CD14-positive monocyte (primary cell): ENCODE data around the gene MAP4K3. TPM values are rescaled to one million over a fixed set of nuclear protein-coding genes. Genes with fewer than 3 reads are reported as not detected.

Experiments used
- DNase-seq, 3 donors: peaks; one replicate each; pipeline ENCODE4 v3.0.0-alpha.2; 2011 to 2022
- H2AFZ ChIP-seq: 2 replicates; pipeline ENCODE4 v1.6.0; 2012; ENCODE audit warnings: mild to moderate bottlenecking, low read depth, low read length, inconsistent platforms; ENCODE audit not compliant: insufficient read depth, poor library complexity, severe bottlenecking
- H3K27ac ChIP-seq, 2 donors: 1 replicate in 1 of 2; 2 replicates in 1 of 2; pipeline ENCODE4 v1.5.1; 2012 to 2013; ENCODE audit warnings: low read length in 2 of 2, control low read depth in 1 of 2, inconsistent platforms in 1 of 2, low read depth in 1 of 2, mild to moderate bottlenecking in 1 of 2
- H3K27me3 ChIP-seq, 2 donors: one replicate each; pipeline versions ENCODE4 v1.6.0 to v1.6.1; 2011 to 2013; ENCODE audit warnings: low read length in 2 of 2; ENCODE audit not compliant: control insufficient read depth in 2 of 2, insufficient read depth in 2 of 2
- H3K36me3 ChIP-seq, 2 donors: replicated peaks in 1 of 2; 1 replicate in 1 of 2; 2 replicates in 1 of 2; pipeline versions ENCODE4 v1.5.1 to v1.6.1; 2012 to 2013; ENCODE audit warnings: low read length in 2 of 2, control low read depth in 1 of 2, inconsistent platforms in 1 of 2, mild to moderate bottlenecking in 1 of 2; ENCODE audit not compliant: insufficient read depth in 2 of 2, control insufficient read depth in 1 of 2
- H3K4me1 ChIP-seq, 2 donors: 1 replicate in 1 of 2; 2 replicates in 1 of 2; pipeline versions ENCODE4 v1.5.1 to v1.6.1; 2012 to 2013; ENCODE audit warnings: low read length in 2 of 2, control low read depth in 1 of 2, inconsistent platforms in 1 of 2, mild to moderate bottlenecking in 1 of 2, moderate library complexity in 1 of 2; ENCODE audit not compliant: insufficient read depth in 2 of 2, control insufficient read depth in 1 of 2
- H3K4me2 ChIP-seq: replicated peaks from 2 replicates; pipeline ENCODE3; 2012; ENCODE audit warnings: low read length, moderate library complexity, mild to moderate bottlenecking; ENCODE audit not compliant: poor library complexity, severe bottlenecking; ENCODE audit errors: extremely low read depth
- H3K4me3 ChIP-seq, 3 experiments: fragments of 200-600 bp in 1 of 3; sonication (generic) in 1 of 3; replicated peaks in 1 of 3; 1 replicate in 2 of 3; 2 replicates in 1 of 3; pipeline ENCODE4 v1.5.1; 2011 to 2013; ENCODE audit warnings: low read length in 3 of 3, mild to moderate bottlenecking in 3 of 3, control low read depth in 2 of 3, low read depth in 2 of 3, inconsistent platforms in 1 of 3, moderate library complexity in 1 of 3
- H3K79me2 ChIP-seq: 2 replicates; pipeline ENCODE4 v1.6.0; 2012; ENCODE audit warnings: mild to moderate bottlenecking, control low read depth, inconsistent platforms, low read length, moderate library complexity; ENCODE audit not compliant: insufficient read depth
- H3K9ac ChIP-seq: 2 replicates; pipeline ENCODE4 v1.6.0; 2017; ENCODE audit warnings: low read length, mild to moderate bottlenecking; ENCODE audit not compliant: insufficient read depth, poor library complexity, severe bottlenecking
- H3K9me3 ChIP-seq, 2 donors: replicated peaks in 1 of 2; 1 replicate in 1 of 2; 2 replicates in 1 of 2; pipeline versions ENCODE4 v1.5.1 to v1.6.1; 2012 to 2013; ENCODE audit warnings: low read length in 2 of 2, control low read depth in 1 of 2; ENCODE audit not compliant: control insufficient read depth in 1 of 2, insufficient read depth in 1 of 2
- H4K20me1 ChIP-seq: 2 replicates; pipeline ENCODE4 v1.6.0; 2012; ENCODE audit warnings: mild to moderate bottlenecking, low read length, control low read depth, moderate library complexity; ENCODE audit not compliant: insufficient read depth
- H3K27ac Mint-ChIP-seq, 7 donors: one replicate each; pipeline ENCODE4 v1.8.0; 2020; ENCODE audit warnings: mild to moderate bottlenecking in 7 of 7, mixed read lengths in 7 of 7, moderate library complexity in 6 of 7, inconsistent platforms in 2 of 7
- H3K27me3 Mint-ChIP-seq, 3 donors: one replicate each; pipeline ENCODE4 v1.8.0; 2021 to 2022; ENCODE audit warnings: low read depth in 3 of 3, mild to moderate bottlenecking in 3 of 3, mixed read lengths in 3 of 3, moderate library complexity in 3 of 3, inconsistent platforms in 1 of 3
- H3K36me3 Mint-ChIP-seq, 2 donors: one replicate each; pipeline ENCODE4 v1.8.0; 2020; ENCODE audit warnings: mixed read lengths in 2 of 2, inconsistent platforms in 1 of 2, mild to moderate bottlenecking in 1 of 2
- H3K4me1 Mint-ChIP-seq: one replicate; pipeline ENCODE4 v1.8.0; 2020; ENCODE audit warnings: mild to moderate bottlenecking, mixed read lengths
- H3K4me3 Mint-ChIP-seq, 2 donors: one replicate each; pipeline ENCODE4 v1.8.0; 2020; ENCODE audit warnings: mild to moderate bottlenecking in 2 of 2, mixed read lengths in 2 of 2, moderate library complexity in 1 of 2
- H3K9me3 Mint-ChIP-seq, 7 donors: one replicate each; pipeline ENCODE4 v1.8.0; 2020 to 2022; ENCODE audit warnings: mixed read lengths in 7 of 7, mild to moderate bottlenecking in 6 of 7, moderate library complexity in 6 of 7, inconsistent platforms in 2 of 7
- CTCF ChIP-seq: fragments of 200-600 bp; IDR thresholded peaks from one replicate; pipeline ENCODE4 v1.8.0; 2022; ENCODE audit warnings: antibody characterized with exemption, mild to moderate bottlenecking
- WGBS: methylation state at CpG from one replicate; pipeline ENCODE4 v1.1.5; 2013; ENCODE audit warnings: missing lambda C conversion rate; ENCODE audit not compliant: insufficient coverage; 5-methylcytosine and 5-hydroxymethylcytosine counted together
- intact Hi-C, 2 donors: fragments of 100-400 bp; cut with micrococcal nuclease; formaldehyde crosslinking; loops; one replicate each; pipeline versions ENCODE4 v1.15.0 to v1.15.1; 2023
- polyA plus RNA-seq, 3 donors: library from polyadenylated mRNA; depleted of rRNA in 1 of 3; unstranded in 2 of 3; stranded (reverse) in 1 of 3; fragments of 300-500 nt in 2 of 3; fragments of >200 nt in 1 of 3; fragmentation: Illumina TruSeq in 2 of 3; gene quantifications; 1 replicate in 2 of 3; 2 replicates in 1 of 3; pipeline ENCODE4 v1.2.3, GENCODE V29; 2012 to 2021

Gene MAP4K3
- polyA plus RNA-seq, 3 donors, result 1.0 to 8.0 (median 4.0) TPM

DNA sequence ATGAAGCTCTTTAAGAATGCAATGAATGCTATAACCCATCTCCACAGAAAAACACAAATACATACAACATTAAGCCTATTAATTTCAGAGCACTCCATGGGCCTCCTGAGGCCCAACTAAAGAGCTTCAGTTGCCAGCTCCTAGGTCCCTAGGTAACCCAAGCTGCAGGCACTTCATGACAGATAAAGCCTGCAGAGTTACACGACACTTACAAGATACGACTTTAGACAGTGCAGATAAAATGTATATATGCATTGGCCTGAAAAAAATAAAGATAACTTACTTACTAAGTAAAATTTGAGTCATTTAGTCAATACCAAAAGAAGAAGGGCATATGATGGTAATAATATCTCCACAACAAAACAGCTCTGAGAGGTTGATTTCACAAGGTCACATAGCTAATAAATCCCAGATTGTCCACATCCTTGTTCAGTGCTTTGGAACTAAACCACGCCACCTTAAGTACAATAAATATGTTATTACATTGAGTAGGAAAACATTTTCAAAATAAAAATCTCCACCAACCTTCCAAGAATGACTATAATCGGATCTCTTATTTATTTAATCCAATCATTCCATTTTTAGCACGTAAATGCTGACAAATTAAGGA lies 3.4 kb downstream of the MAP4K3 start:
- peaks cover 55% of the 10 kb centered on the region for H4K20me1 ChIP-seq
- peaks cover 63% of the 10 kb centered on the region for H3K79me2 ChIP-seq
- no peak overlapping the region for H3K9ac ChIP-seq
- WGBS, result no CpG with 5 or more reads among the region's 5 CpGs
- H2AFZ ChIP-seq, result no peak overlapping the region
- no peaks in the 10 kb centered on the region for H3K27me3 ChIP-seq
- Mint-ChIP-seq H3K27ac (no peak overlapping the region), H3K36me3 (peaks cover 0 to 10% of the 10 kb centered on the region in 2 donors), H3K4me3 (no peak overlapping the region), H3K27me3 (peaks cover 0 to 2% (median 0%) of the 10 kb centered on the region in 3 donors), H3K4me1 (peaks cover 39% of the 10 kb centered on the region), H3K9me3 (no peaks in the 10 kb centered on the region)
- no peak overlapping the region for H3K4me3 ChIP-seq
- no peaks in the 10 kb centered on the region for H3K36me3 ChIP-seq
- no peak for DNase-seq
- intact Hi-C loops, result loop anchor here in 1 of 2 donors (10.0 kb wide), 1 partner anchor 81 kb away; no protein-coding TSS in a partner anchor
- no peak for TF ChIP-seq CTCF
- peaks cover 28 to 37% of the 10 kb centered on the region in 2 donors for H3K4me1 ChIP-seq
- no peak overlapping the region for H3K4me2 ChIP-seq
- H3K9me3 ChIP-seq, result no peaks in the 10 kb centered on the region
- no peak overlapping the region for H3K27ac ChIP-seq

DNA sequence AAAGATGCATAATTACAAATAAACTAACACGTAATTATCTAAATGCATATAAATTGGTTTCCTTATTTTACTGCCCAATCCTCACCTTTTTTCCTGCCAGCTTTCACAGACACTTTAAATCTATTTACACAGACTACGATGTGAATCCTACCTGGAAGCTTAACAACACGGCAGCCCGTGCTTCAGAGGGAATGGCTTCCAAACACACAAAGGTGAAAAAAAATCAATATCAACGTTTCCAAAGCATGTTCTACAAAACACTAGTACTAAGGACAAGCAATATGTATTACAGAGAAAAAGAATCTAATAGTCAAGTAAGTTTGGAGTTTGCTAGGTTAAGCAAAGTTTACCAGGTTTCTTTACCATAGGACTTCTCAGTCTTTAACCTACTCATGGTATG lies 4.4 kb downstream of the MAP4K3 start:
- Histone ChIP-seq H3K4me2 (no peak overlapping the region), H3K36me3 (no peaks in the 10 kb centered on the region), H3K27me3 (no peaks in the 10 kb centered on the region), H3K4me1 (peaks cover 22 to 29% of the 10 kb centered on the region in 2 donors), H4K20me1 (peaks cover 56% of the 10 kb centered on the region), H3K4me3 (no peak overlapping the region), H3K27ac (no peak overlapping the region), H2AFZ (no peak overlapping the region), H3K79me2 (peaks cover 67% of the 10 kb centered on the region), H3K9ac (no peak overlapping the region), H3K9me3 (no peaks in the 10 kb centered on the region)
- WGBS, result 100% methylated on average over 3 of the region's 5 CpGs
- H3K4me3 Mint-ChIP-seq, result no peak overlapping the region
- intact Hi-C loops, result loop anchor here in 1 of 2 donors (10.0 kb wide), 1 partner anchor 82 kb away; no protein-coding TSS in a partner anchor
- peaks cover 33% of the 10 kb centered on the region for H3K4me1 Mint-ChIP-seq
- DNase-seq, result no peak
- no peak overlapping the region for H3K27ac Mint-ChIP-seq
- H3K36me3 Mint-ChIP-seq, result peaks cover 0 to 10% of the 10 kb centered on the region in 2 donors
- no peak for TF ChIP-seq CTCF
- H3K9me3 Mint-ChIP-seq, result no peaks in the 10 kb centered on the region
- H3K27me3 Mint-ChIP-seq, result peaks cover 0 to 2% (median 0%) of the 10 kb centered on the region in 3 donors
